22Rv1 (cell line): ENCODE data around the gene FNBP1L.

Experiments
- H3K27ac ChIP-seq: fragments of 450-650 bp; 2 replicates; pipeline ENCODE4 v1.5.1; 2017
- CTCF ChIP-seq: fragments of 450-650 bp; IDR thresholded peaks from 2 replicates; pipeline ENCODE4 v1.5.1; 2017; ENCODE audit warnings: mild to moderate bottlenecking
- ZFX ChIP-seq: fragments of 450-650 bp; IDR thresholded peaks from 2 replicates; pipeline ENCODE4 v1.6.1; 2017; ENCODE audit warnings: antibody characterized with exemption, borderline replicate concordance

FNBP1L gene

DNA sequence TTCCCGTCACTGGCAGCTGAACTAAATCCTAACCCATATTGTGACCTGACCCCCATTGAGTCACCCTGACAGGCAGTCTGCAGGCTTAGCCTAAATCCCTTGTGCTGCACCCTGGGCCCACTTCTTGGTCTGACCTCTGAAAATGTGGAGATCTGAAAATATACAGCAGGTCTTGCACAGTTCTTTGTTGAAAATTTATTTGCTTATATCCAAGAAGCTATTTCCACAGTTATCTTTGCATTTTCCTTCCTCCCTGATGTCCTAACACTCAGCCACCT is 146.6 kb downstream of the FNBP1L start:
- no peak for TF ChIP-seq ZFX
- TF ChIP-seq CTCF: no peak
- no peak overlapping the region for H3K27ac ChIP-seq

GRCh38 chr1:93595266-93595665 is 147.3 kb downstream of the FNBP1L start:
- TF ChIP-seq ZFX (no peak), CTCF (no peak)
- H3K27ac ChIP-seq: no peak overlapping the region

- H3K27ac ChIP-seq: no peak overlapping the region
- TF ChIP-seq CTCF: no peak
- TF ChIP-seq ZFX: no peak
Observed at GRCh38 chr1:93595743-93596142, 147.8 kb downstream of the FNBP1L start.

GRCh38 chr1:93596329-93597089 is 148.6 kb downstream of the FNBP1L start:
- H3K27ac ChIP-seq: no peak overlapping the region
- no peak for TF ChIP-seq ZFX
- TF ChIP-seq CTCF: no peak

- H3K27ac ChIP-seq: no peak overlapping the region
- TF ChIP-seq ZFX (no peak), CTCF (no peak)
Observed at GRCh38 chr1:93597709-93598108, 149.8 kb downstream of the FNBP1L start.

- no peak overlapping the region for H3K27ac ChIP-seq
Observed at GRCh38 chr1:93598396-93598795, 150.5 kb downstream of the FNBP1L start.

More at GRCh38 chr1:93598396-93598795, 150.5 kb downstream of the FNBP1L start:
- TF ChIP-seq ZFX (no peak), CTCF (no peak)
